Measurements from ENCODE around the gene MACROD2. TPM values are rescaled to one million over a fixed set of nuclear protein-coding genes. Genes with fewer than 3 reads are reported as not detected.

Gene MACROD2
- total RNA-seq, 1 donor from 2014 or later: 6.4 TPM

DNA sequence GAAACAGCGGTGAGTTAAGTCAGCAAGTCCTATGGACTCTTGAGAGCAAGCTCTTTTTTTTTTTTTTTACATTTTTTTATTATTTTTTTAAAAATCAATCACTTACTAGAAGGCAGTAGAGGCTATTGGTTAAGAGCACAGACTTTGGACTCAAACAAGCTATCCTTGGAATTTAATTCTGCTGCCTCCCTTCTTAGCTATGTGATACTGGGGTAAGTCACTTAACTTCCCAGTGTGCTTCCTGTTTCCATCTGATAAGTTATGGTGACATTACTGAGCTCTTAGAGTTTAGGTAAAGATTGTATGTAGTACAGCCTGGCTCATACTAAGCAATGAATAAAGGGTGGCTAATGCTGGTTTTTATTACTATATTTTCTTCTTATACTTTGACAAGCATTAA is 1112.6 kb downstream of the MACROD2 start:
- no peak for DNase-seq (ENCODE audit: low read depth, low spot score)
- Mint-ChIP-seq H3K4me3 (no peak overlapping the region), H3K9me3 (no peaks in the 10 kb centered on the region), H3K4me1 (peaks cover 14% of the 10 kb centered on the region), H3K27me3 (ENCODE audit: low read depth) (no peaks in the 10 kb centered on the region), H3K27ac (ENCODE audit: unreplicated experiment) (no peak overlapping the region), H3K36me3 (ENCODE audit: low read depth) (no peaks in the 10 kb centered on the region)
- TF ChIP-seq, protein P1, sequence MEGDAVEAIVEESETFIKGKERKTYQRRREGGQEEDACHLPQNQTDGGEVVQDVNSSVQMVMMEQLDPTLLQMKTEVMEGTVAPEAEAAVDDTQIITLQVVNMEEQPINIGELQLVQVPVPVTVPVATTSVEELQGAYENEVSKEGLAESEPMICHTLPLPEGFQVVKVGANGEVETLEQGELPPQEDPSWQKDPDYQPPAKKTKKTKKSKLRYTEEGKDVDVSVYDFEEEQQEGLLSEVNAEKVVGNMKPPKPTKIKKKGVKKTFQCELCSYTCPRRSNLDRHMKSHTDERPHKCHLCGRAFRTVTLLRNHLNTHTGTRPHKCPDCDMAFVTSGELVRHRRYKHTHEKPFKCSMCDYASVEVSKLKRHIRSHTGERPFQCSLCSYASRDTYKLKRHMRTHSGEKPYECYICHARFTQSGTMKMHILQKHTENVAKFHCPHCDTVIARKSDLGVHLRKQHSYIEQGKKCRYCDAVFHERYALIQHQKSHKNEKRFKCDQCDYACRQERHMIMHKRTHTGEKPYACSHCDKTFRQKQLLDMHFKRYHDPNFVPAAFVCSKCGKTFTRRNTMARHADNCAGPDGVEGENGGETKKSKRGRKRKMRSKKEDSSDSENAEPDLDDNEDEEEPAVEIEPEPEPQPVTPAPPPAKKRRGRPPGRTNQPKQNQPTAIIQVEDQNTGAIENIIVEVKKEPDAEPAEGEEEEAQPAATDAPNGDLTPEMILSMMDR (conservative IDR thresholded peaks at IDR 0.05): no peak

DNA sequence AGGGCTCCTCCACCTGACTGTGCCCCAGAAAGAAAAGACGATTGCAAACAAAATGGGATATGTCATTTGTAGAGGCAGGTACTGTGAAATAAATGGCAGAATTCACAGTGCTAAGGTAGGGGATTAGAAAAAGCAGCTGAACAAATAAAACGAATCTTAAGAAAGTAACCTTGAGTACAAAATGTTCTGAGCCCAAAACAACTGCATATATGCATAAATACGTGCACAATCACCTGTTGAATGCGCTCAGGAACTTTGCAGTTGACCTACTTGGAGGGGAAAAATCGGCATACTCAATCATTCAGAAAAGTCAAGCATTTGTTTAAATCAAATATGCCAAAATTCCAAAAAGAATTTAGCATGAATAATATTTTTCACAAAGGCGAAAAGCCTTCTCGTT is 1114.2 kb downstream of the MACROD2 start:
- H3K9me3 Mint-ChIP-seq: no peaks in the 10 kb centered on the region
- no peak for DNase-seq (ENCODE audit: low read depth, low spot score)

DNA sequence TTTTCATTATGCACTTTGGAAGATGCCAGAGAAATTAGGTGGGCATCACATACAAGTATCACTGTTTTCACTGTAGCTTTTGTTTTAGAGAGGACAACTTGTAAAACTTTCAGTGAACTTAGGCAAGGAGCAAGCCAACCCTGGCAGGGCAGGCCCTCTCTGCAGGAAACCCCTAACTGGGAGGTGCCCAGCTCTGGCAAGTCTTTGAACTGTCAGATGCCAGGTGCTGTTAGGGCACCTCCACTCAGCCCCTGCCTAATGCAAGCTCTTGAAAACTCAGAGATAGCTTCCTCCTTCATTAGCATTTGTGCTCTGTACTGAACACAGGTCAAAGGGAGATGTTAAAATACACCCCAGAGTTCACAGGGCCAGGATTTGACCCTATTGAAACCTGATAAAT is 1116.3 kb downstream of the MACROD2 start:
- DNase-seq (ENCODE audit: low read depth, low spot score): no peak
- Mint-ChIP-seq H3K9me3 (peaks cover 2% of the 10 kb centered on the region), H3K27me3 (ENCODE audit: low read depth) (no peaks in the 10 kb centered on the region), H3K27ac (ENCODE audit: unreplicated experiment) (peak overlapping the region; percentile 44), H3K4me1 (peaks cover 21% of the 10 kb centered on the region), H3K4me3 (no peak overlapping the region), H3K36me3 (ENCODE audit: low read depth) (no peaks in the 10 kb centered on the region)
- TF ChIP-seq, protein P1 (conservative IDR thresholded peaks at IDR 0.05): no peak

More for the DNA sequence above, 1114.2 kb downstream of the MACROD2 start:
- TF ChIP-seq, protein P1 (conservative IDR thresholded peaks at IDR 0.05): no peak
- H3K4me1 Mint-ChIP-seq: peaks cover 21% of the 10 kb centered on the region
- H3K27me3 Mint-ChIP-seq (ENCODE audit: low read depth): no peaks in the 10 kb centered on the region
- no peak overlapping the region for H3K27ac Mint-ChIP-seq (ENCODE audit: unreplicated experiment)
- H3K4me3 Mint-ChIP-seq: no peak overlapping the region
- no peaks in the 10 kb centered on the region for H3K36me3 Mint-ChIP-seq (ENCODE audit: low read depth)

DNA sequence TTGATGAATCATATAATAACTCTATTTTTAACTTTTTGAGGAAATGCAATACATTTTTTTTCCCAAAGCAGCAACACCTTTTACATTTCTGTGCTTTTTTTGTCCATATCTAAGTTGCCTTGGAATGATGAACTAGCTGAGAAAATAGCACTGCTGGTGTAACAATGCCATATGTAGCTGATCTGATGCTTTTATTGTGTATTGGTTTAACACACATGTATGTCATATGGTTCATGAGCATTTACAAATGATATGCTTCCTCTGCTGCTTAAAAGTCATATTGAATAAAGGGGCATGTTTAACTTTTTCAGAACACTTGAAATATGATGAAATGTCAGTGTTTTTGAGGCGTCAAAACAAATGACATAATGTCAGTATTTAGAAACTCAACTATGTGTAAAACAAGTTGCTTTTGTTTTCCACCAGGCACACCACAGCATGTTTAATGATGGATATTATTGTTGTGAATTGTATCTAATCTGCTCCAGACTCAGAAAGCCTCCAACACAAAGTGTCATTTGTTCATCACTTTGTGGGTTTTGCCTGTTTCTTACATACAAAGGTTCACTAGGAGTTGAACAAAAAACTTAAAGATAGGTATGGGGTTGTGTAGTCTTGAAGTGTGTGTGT is 1117.9 kb downstream of the MACROD2 start:
- no peak for DNase-seq (ENCODE audit: low read depth, low spot score)
- no peaks in the 10 kb centered on the region for H3K27me3 Mint-ChIP-seq (ENCODE audit: low read depth)
- no peak overlapping the region for H3K27ac Mint-ChIP-seq (ENCODE audit: unreplicated experiment)
- peaks cover 6% of the 10 kb centered on the region for H3K9me3 Mint-ChIP-seq
- TF ChIP-seq, protein P1 (conservative IDR thresholded peaks at IDR 0.05): no peak
- no peaks in the 10 kb centered on the region for H3K36me3 Mint-ChIP-seq (ENCODE audit: low read depth)
- H3K4me1 Mint-ChIP-seq: peaks cover 21% of the 10 kb centered on the region
- no peak overlapping the region for H3K4me3 Mint-ChIP-seq

DNA sequence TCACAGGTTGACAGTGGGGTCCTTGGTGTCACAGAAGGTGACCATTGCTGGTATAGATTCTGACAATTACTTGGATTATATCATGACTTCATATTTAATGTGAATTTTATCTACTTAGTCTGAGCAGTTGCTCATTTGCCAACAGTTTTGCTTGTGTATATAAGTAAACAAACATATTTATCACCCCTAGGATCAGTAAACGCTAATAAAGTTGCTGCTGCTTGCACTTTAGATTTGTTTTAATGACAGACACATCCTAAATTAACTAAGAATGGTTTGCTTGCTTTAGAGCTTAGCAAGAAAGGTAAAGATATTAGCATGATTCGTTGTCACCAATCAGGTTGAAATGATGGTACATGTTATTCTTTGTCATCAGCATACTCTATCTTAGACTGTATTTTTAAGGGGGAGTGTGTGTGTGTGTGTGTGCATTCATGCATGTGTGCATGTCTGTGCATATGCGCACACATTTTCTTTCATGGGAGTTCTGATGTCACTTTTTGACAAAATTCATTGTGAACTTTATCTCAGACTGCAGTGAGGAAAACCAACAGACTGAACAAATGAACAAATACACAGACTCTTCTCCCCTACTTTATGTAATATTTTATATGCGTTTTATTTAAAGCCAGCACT is 1124.7 kb downstream of the MACROD2 start:
- no peaks in the 10 kb centered on the region for H3K27me3 Mint-ChIP-seq (ENCODE audit: low read depth)
- peaks cover 6% of the 10 kb centered on the region for H3K9me3 Mint-ChIP-seq
- no peak for DNase-seq (ENCODE audit: low read depth, low spot score)
- no peak overlapping the region for H3K4me3 Mint-ChIP-seq
- TF ChIP-seq, protein P1 (conservative IDR thresholded peaks at IDR 0.05): no peak
- no peak overlapping the region for H3K27ac Mint-ChIP-seq (ENCODE audit: unreplicated experiment)
- H3K36me3 Mint-ChIP-seq (ENCODE audit: low read depth): no peaks in the 10 kb centered on the region
- no peaks in the 10 kb centered on the region for H3K4me1 Mint-ChIP-seq

Measured in neural crest cell (in vitro differentiated cells).